Stomach (tissue), 9 donors: Measurements from ENCODE around the gene RBMS3. TPM values are rescaled to one million over a fixed set of nuclear protein-coding genes. Genes with fewer than 3 reads are reported as not detected.

Experiments
- DNase-seq, 2 donors: peaks; one replicate each; pipeline versions ENCODE4 v3.0.0 to v3.0.0-alpha.2; 2013 to 2019
- H3K27ac ChIP-seq, 5 donors: fragments of 200-600 bp in 4 of 5; sonication (generic) in 4 of 5; one replicate each; pipeline ENCODE4 v1.5.1; 2013 to 2019; ENCODE audit warnings: mild to moderate bottlenecking in 1 of 5, moderate library complexity in 1 of 5
- H3K27me3 ChIP-seq, 3 donors: fragments of 200-600 bp; sonication (generic); one replicate each; pipeline ENCODE4 v1.5.1; 2017 to 2019; ENCODE audit warnings: mixed run types in 1 of 3
- H3K36me3 ChIP-seq, 4 donors: fragments of 200-600 bp; sonication (generic); 1 replicate in 3 of 4; 2 replicates in 1 of 4; pipeline ENCODE4 v1.5.1; 2016 to 2019
- H3K4me1 ChIP-seq, 4 donors: fragments of 200-600 bp; sonication (generic); one replicate each; pipeline ENCODE4 v1.5.1; 2016 to 2019
- H3K4me3 ChIP-seq, 4 donors: fragments of 200-600 bp; sonication (generic) in 3 of 4; one replicate each; pipeline ENCODE4 v1.5.1; 2016 to 2019; ENCODE audit warnings: mild to moderate bottlenecking in 1 of 4
- H3K9me3 ChIP-seq, 4 donors: fragments of 200-600 bp; sonication (generic); one replicate each; pipeline ENCODE4 v1.5.1; 2016 to 2019
- EP300 ChIP-seq: sonication (generic); formaldehyde crosslinking; IDR thresholded peaks from one replicate; pipeline ENCODE4 v1.6.1; 2017; ENCODE audit warnings: antibody characterized with exemption
- POLR2A ChIP-seq, 4 donors: fragments of 450-650 bp; IDR thresholded peaks; one replicate each; pipeline ENCODE4 v1.6.1; 2016; ENCODE audit warnings: antibody characterized with exemption in 4 of 4, control low read depth in 2 of 4, mild to moderate bottlenecking in 1 of 4, moderate library complexity in 1 of 4
- POLR2AphosphoS5 ChIP-seq, 3 donors: sonication (generic); formaldehyde crosslinking; IDR thresholded peaks; one replicate each; pipeline ENCODE4 v1.6.1; 2016; ENCODE audit warnings: antibody characterized with exemption in 3 of 3
- WGBS, 5 donors: extraction: QIAGEN DNeasy Blood & Tissue Kit in 3 of 5; methylation state at CpG; one replicate each; pipeline versions ENCODE4 v1.1.5 to v1.1.7; 2013 to 2018; 5-methylcytosine and 5-hydroxymethylcytosine counted together
- intact Hi-C: fragments of 100-400 bp; cut with DNase I; formaldehyde crosslinking; loops from one replicate; pipeline ENCODE4 v1.15.1; 2023; ENCODE audit warnings: low total_unique reads
- polyA plus RNA-seq, 3 donors: library from polyadenylated mRNA; stranded (reverse); fragments of 200-250 nt; gene quantifications; one replicate each; pipeline ENCODE4 v1.2.3, GENCODE V29; 2013
- total RNA-seq, 5 donors: library from RNA; depleted of rRNA; stranded (reverse); fragments of >200 nt; gene quantifications; one replicate each; pipeline versions ENCODE4 v1.1.0 to v1.2.3, GENCODE V29; 2014 to 2016
- TF ChIP-seq, protein P1 (sequence below), 7 experiments: fragments of 450-650 bp in 4 of 7; fragments of 200-600 bp in 3 of 7; sonication (generic) in 3 of 7; IDR thresholded peaks; one replicate each; pipeline ENCODE4 v1.5.1; 2016 to 2019; ENCODE audit warnings: antibody characterized with exemption in 7 of 7, control low read depth in 2 of 7, mild to moderate bottlenecking in 1 of 7
- donor health status: healthy with polysubstance abuse.
- donor health status: Bipolar disorder and iron deficiency.
- donor health status: healthy.

RBMS3 gene
- total and polyA plus RNA-seq, 8 donors: 2.0 to 103 (median 16.0) TPM

GRCh38 chr3:29761517-29761916 is 480.6 kb downstream of the RBMS3 start:
- H3K4me1 ChIP-seq: peaks cover 24 to 59% (median 39%) of the 10 kb centered on the region in 4 donors
- no peak overlapping the region for H3K27ac ChIP-seq
- DNase-seq: no peak
- intact Hi-C loops: no loop called here
- H3K9me3 ChIP-seq: no peaks in the 10 kb centered on the region
- H3K4me3 ChIP-seq: no peak overlapping the region
- TF ChIP-seq, protein P1, sequence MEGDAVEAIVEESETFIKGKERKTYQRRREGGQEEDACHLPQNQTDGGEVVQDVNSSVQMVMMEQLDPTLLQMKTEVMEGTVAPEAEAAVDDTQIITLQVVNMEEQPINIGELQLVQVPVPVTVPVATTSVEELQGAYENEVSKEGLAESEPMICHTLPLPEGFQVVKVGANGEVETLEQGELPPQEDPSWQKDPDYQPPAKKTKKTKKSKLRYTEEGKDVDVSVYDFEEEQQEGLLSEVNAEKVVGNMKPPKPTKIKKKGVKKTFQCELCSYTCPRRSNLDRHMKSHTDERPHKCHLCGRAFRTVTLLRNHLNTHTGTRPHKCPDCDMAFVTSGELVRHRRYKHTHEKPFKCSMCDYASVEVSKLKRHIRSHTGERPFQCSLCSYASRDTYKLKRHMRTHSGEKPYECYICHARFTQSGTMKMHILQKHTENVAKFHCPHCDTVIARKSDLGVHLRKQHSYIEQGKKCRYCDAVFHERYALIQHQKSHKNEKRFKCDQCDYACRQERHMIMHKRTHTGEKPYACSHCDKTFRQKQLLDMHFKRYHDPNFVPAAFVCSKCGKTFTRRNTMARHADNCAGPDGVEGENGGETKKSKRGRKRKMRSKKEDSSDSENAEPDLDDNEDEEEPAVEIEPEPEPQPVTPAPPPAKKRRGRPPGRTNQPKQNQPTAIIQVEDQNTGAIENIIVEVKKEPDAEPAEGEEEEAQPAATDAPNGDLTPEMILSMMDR (IDR thresholded peaks at IDR 0.05): no peak
- TF ChIP-seq POLR2AphosphoS5 (IDR thresholded peaks at IDR 0.05): no peak
- no peak for TF ChIP-seq EP300
- no peak for TF ChIP-seq POLR2A (IDR thresholded peaks at IDR 0.05)
- 87 to 96% (median 92%) methylated on average over 2 of the region's 2 CpGs for WGBS, 5 donors
- H3K27me3 ChIP-seq: no peaks in the 10 kb centered on the region
- H3K36me3 ChIP-seq: no peaks in the 10 kb centered on the region

- intact Hi-C loops: no loop called here
- Histone ChIP-seq H3K27me3 (no peaks in the 10 kb centered on the region), H3K9me3 (no peaks in the 10 kb centered on the region), H3K4me1 (peaks cover 13 to 43% (median 26%) of the 10 kb centered on the region in 4 donors), H3K4me3 (no peak overlapping the region), H3K36me3 (no peaks in the 10 kb centered on the region), H3K27ac (no peak overlapping the region)
- 90 to 100% (median 97%) methylated on average over 1 of the region's 1 CpG for WGBS, 5 donors
- TF ChIP-seq POLR2AphosphoS5 (IDR thresholded peaks at IDR 0.05): no peak
- no peak for TF ChIP-seq EP300
- TF ChIP-seq POLR2A (IDR thresholded peaks at IDR 0.05): no peak
- TF ChIP-seq, protein P1 (IDR thresholded peaks at IDR 0.05): no peak
- no peak for DNase-seq
Observed at GRCh38 chr3:29763115-29763514, 482.2 kb downstream of the RBMS3 start.

DNA sequence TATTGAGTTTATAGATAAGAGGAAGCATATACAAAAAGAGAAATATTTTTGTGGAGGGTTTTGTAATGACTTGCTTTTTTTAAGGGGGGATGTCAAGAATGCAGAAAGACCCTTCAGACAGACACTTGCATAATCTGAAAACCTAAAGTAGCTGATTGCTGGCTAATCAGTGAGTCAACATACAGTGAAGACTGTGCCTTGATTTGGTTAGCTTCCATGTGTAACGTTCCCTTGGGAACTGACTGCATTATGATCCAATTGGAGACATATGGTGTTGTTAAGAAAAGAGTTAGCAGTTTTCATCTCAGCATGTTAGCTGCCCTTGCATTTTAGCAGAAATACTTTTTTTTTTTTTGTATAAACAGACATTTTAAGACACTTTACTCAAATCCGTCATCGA is 483.2 kb downstream of the RBMS3 start:
- intact Hi-C loops: no loop called here
- H3K27me3 ChIP-seq: no peaks in the 10 kb centered on the region

DNA sequence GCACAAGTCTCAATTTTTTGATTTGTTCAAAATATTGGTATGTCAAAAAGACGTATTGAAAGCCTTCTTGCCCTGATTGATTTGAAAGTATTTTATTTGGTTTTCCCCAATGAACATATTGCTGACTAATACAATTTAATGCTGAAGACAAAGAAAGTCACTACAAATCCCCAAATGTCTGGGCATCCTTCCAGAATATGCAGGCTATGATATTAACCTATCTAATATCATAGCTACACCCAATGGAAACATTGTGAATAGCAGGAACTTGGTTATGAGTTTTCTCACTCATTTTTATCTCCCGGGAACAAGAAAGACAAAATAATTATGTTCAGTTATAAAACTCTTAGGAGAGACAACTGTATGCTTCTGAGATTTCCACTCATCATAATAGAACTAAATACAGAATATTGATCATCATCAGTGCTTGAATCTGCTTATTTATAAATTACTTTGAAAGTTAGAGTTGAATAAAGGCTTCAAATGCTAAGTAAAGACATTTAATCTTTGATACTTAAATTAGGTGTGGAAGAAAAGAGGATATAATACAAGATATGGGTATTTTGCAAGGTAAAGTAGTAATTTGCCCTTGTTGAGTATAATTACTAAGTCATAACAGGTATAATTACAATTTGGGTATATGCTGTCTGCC is 483.9 kb downstream of the RBMS3 start:
- H3K27ac ChIP-seq: no peak overlapping the region
- 16 to 35% (median 31%) methylated on average over 2 of the region's 2 CpGs for WGBS, 5 donors
- no peak for TF ChIP-seq POLR2A (IDR thresholded peaks at IDR 0.05)
- no peak for TF ChIP-seq EP300
- peak in 1 of 3 donors; percentile 35 for TF ChIP-seq POLR2AphosphoS5 (IDR thresholded peaks at IDR 0.05)
- TF ChIP-seq, protein P1 (IDR thresholded peaks at IDR 0.05): peak in 5 of 7 experiments; percentile 40 to 68 (median 47)

More for the DNA sequence above, 483.2 kb downstream of the RBMS3 start:
- peaks cover 8 to 34% (median 18%) of the 10 kb centered on the region in 4 donors for H3K4me1 ChIP-seq
- TF ChIP-seq, protein P1 (IDR thresholded peaks at IDR 0.05): no peak
- TF ChIP-seq EP300: no peak
- WGBS, 5 donors: 60 to 73% (median 62%) methylated on average over 3 of the region's 3 CpGs
- H3K27ac ChIP-seq: no peak overlapping the region
- peak in 1 of 2 donors; percentile 60 for DNase-seq
- no peaks in the 10 kb centered on the region for H3K9me3 ChIP-seq
- no peaks in the 10 kb centered on the region for H3K36me3 ChIP-seq
- H3K4me3 ChIP-seq: no peak overlapping the region

More for the DNA sequence above, 483.9 kb downstream of the RBMS3 start:
- Histone ChIP-seq H3K4me3 (no peak overlapping the region), H3K9me3 (no peaks in the 10 kb centered on the region), H3K36me3 (no peaks in the 10 kb centered on the region), H3K27me3 (no peaks in the 10 kb centered on the region), H3K4me1 (peaks cover 2 to 27% (median 13%) of the 10 kb centered on the region in 4 donors)
- DNase-seq: peak in 1 of 2 donors; percentile 88
- intact Hi-C loops: no loop called here
